SK-N-SH (cell line): ENCODE data around the gene PCIF1. TPM values are rescaled to one million over a fixed set of nuclear protein-coding genes. Genes with fewer than 3 reads are reported as not detected.

Experiments used
- CTCF ChIA-PET: fragments of 300-600, 350-600 bp; formaldehyde crosslinking; extraction: SDS; loops from one replicate; lab custom pipeline; 2021; lab: Yijun Ruan, JAX
- POLR2A ChIA-PET: fragments of 350-600 bp; sonication (Branson Sonifier 250); formaldehyde crosslinking; extraction: SDS; loops from one replicate; lab custom pipeline; 2020; ENCODE audit warnings: antibody characterized with exemption, inconsistent platforms; lab: Yijun Ruan, JAX
- DNase-seq: peaks from one replicate; pipeline ENCODE4 v3.0.0; 2012
- H2AFZ ChIP-seq: fragments of 200-600 bp; sonication (generic); 2 replicates; pipeline ENCODE4 v1.8.1; 2016; ENCODE audit warnings: antibody characterized with exemption, mild to moderate bottlenecking, low read depth
- H3F3A ChIP-seq: fragments of 200-600 bp; sonication (generic); replicated peaks from 2 replicates; pipeline ENCODE3; 2016; ENCODE audit warnings: antibody characterized with exemption, mild to moderate bottlenecking; ENCODE audit not compliant: insufficient read depth
- H3K27ac ChIP-seq, 2 experiments: fragments of 200-500 bp in 1 of 2; fragments of 200-600 bp in 1 of 2; sonication (Bioruptor generic) in 1 of 2; sonication (generic), shearing (Covaris generic) in 1 of 2; 2 replicates each; pipeline versions ENCODE4 v1.5.1 to v1.6.1; 2014 to 2016; ENCODE audit warnings: low read depth in 2 of 2, inconsistent platforms in 1 of 2, low read length in 1 of 2, mild to moderate bottlenecking in 1 of 2, mixed read lengths in 1 of 2
- H3K27me3 ChIP-seq: fragments of 200-600 bp; sonication (generic), shearing (Covaris generic); 2 replicates; pipeline ENCODE4 v1.6.1; 2016; ENCODE audit warnings: mixed run types; ENCODE audit not compliant: insufficient read depth
- H3K36me3 ChIP-seq, 2 experiments: fragments of 200-500 bp in 1 of 2; fragments of 200-600 bp in 1 of 2; sonication (Bioruptor generic) in 1 of 2; sonication (generic) in 1 of 2; replicated peaks in 1 of 2; 2 replicates each; pipeline versions ENCODE3 to v1.5.1; 2014 to 2016; ENCODE audit warnings: low read length in 1 of 2, mild to moderate bottlenecking in 1 of 2; ENCODE audit not compliant: insufficient read depth in 2 of 2, control insufficient read depth in 1 of 2
- H3K4me1 ChIP-seq, 2 experiments: fragments of 200-500 bp in 1 of 2; fragments of 200-600 bp in 1 of 2; sonication (Bioruptor generic) in 1 of 2; sonication (generic), shearing (Covaris generic) in 1 of 2; 2 replicates each; pipeline versions ENCODE4 v1.5.1 to v1.6.1; 2014 to 2016; ENCODE audit warnings: low read depth in 1 of 2, low read length in 1 of 2, mixed run types in 1 of 2; ENCODE audit not compliant: insufficient read depth in 2 of 2, control insufficient read depth in 1 of 2
- H3K4me2 ChIP-seq: fragments of 200-600 bp; sonication (generic), shearing (Covaris generic); 2 replicates; pipeline ENCODE4 v1.6.1; 2017; ENCODE audit warnings: mixed run types
- H3K4me3 ChIP-seq, 2 experiments: fragments of 200-500 bp in 1 of 2; fragments of 200-600 bp in 1 of 2; sonication (Bioruptor generic) in 1 of 2; sonication (generic), shearing (Covaris generic) in 1 of 2; 2 replicates each; pipeline versions ENCODE4 v1.5.1 to v1.8.1; 2014 to 2016; ENCODE audit warnings: low read depth in 2 of 2, inconsistent platforms in 1 of 2, low read length in 1 of 2, mild to moderate bottlenecking in 1 of 2, mixed read lengths in 1 of 2, moderate library complexity in 1 of 2
- H3K79me2 ChIP-seq: fragments of 200-600 bp; sonication (generic); 2 replicates; pipeline ENCODE4 v1.8.1; 2017; ENCODE audit warnings: mild to moderate bottlenecking; ENCODE audit not compliant: insufficient read depth
- H3K9ac ChIP-seq: fragments of 200-600 bp; sonication (generic); 2 replicates; pipeline ENCODE4 v1.6.1; 2017; ENCODE audit warnings: mixed run types
- H3K9me2 ChIP-seq: fragments of 200-600 bp; sonication (generic); 2 replicates; pipeline ENCODE4 v1.6.1; 2017; ENCODE audit warnings: mixed run types
- H3K9me3 ChIP-seq: fragments of 200-600 bp; sonication (generic); 2 replicates; pipeline ENCODE4 v1.6.1; 2017; ENCODE audit warnings: mixed run types, mild to moderate bottlenecking, moderate library complexity
- H4K20me1 ChIP-seq: fragments of 200-600 bp; sonication (generic); 2 replicates; pipeline ENCODE4 v1.6.1; 2017; ENCODE audit warnings: mild to moderate bottlenecking, mixed run types; ENCODE audit not compliant: insufficient read depth
- CHD2 ChIP-seq: fragments of 150-350 bp; IDR thresholded peaks from 2 replicates; pipeline ENCODE4 v1.6.1; 2018; ENCODE audit warnings: low read length; ENCODE audit not compliant: partially characterized antibody
- ELF1 ChIP-seq: IDR thresholded peaks from 2 replicates; pipeline ENCODE4 v1.4.0; 2012
- GABPA ChIP-seq: IDR thresholded peaks from 2 replicates; pipeline ENCODE4 v1.4.0; 2012; ENCODE audit warnings: low read depth, mild to moderate bottlenecking
- MXI1 ChIP-seq: IDR thresholded peaks from 2 replicates; pipeline ENCODE4 v1.6.1; 2012; ENCODE audit warnings: mild to moderate bottlenecking, low read depth, low read length, improper control_type of control experiment
- POLR2AphosphoS5 ChIP-seq: IDR thresholded peaks from 2 replicates; pipeline ENCODE4 v1.6.1; 2012; ENCODE audit warnings: low read depth, low read length
- RAD21 ChIP-seq: IDR thresholded peaks from 2 replicates; pipeline ENCODE4 v1.6.1; 2012; ENCODE audit warnings: mild to moderate bottlenecking, low read length
- RCOR1 ChIP-seq: fragments of 150-350 bp; IDR thresholded peaks from 2 replicates; pipeline ENCODE4 v1.6.1; 2017; ENCODE audit warnings: antibody characterized with exemption, low read length
- RXRA ChIP-seq: IDR thresholded peaks from 2 replicates; pipeline ENCODE4 v1.4.0; 2012; ENCODE audit warnings: low read depth, mild to moderate bottlenecking, borderline replicate concordance
- SMC3 ChIP-seq: IDR thresholded peaks from 2 replicates; pipeline ENCODE4 v1.6.1; 2012; ENCODE audit warnings: low read depth, low read length, improper control_type of control experiment
- TCF12 ChIP-seq: IDR thresholded peaks from 2 replicates; pipeline ENCODE4 v1.4.0; 2012
- WGBS: methylation state at CpG from one replicate; pipeline ENCODE4 v1.1.6; 2017; ENCODE audit warnings: low lambda C conversion rate; 5-methylcytosine and 5-hydroxymethylcytosine counted together
- polyA plus RNA-seq, 3 experiments: library from polyadenylated mRNA; depleted of rRNA; stranded (reverse); fragments of >200 nt; gene quantifications; 2 replicates each; pipeline ENCODE4 v1.2.3, GENCODE V29; 2012
- TF ChIP-seq, protein P1 (sequence below): IDR thresholded peaks from 2 replicates; pipeline ENCODE4 v1.4.0; 2012; ENCODE audit warnings: low read depth
- TF ChIP-seq, protein P2 (sequence below): IDR thresholded peaks from 2 replicates; pipeline ENCODE4 v1.6.1; 2012; ENCODE audit warnings: mild to moderate bottlenecking, low read depth, low read length, moderate library complexity

The PCIF1 gene
- polyA plus RNA-seq, 1 of the 3 experiments (the other 2 are of a cell fraction) = 23.1 TPM

DNA sequence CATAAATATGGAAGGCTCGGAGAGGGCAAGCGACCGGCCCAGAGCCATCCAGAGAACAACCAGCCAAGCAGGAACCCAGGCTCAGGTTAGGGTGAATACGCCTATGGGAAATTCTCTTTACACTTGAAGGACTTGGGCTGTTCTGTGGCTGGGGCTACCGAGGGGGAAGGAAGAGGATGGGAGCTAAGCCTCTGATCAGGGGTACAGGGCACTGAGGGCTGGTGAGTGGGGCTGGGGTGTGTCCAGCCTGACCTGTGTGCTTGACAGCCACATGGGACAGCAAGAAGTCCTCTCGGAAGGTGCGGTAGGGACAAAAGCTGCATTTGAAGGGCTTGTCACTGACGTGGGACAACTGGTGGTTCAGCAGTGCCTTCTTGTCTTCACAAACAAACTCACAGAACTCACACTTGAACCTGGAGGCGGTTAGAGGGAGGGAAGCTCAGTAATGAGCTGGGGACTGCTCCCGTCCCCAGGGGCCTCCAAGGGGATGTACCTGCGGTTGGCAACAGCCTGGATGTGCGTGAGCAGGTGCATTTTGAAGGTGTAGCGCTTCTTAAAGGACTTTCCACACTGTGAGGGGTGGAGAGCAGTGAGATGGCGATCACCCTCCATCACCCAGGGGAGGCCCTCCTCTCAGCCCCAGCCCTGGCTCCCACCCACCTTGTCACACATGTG, 25.6 kb downstream of the PCIF1 start:
- Histone ChIP-seq H3K27ac (no peak overlapping the region), H3K4me2 (no peak overlapping the region), H3K9me3 (no peaks in the 10 kb centered on the region), H3K9ac (no peak overlapping the region), H3K4me1 (no peaks in the 10 kb centered on the region), H3K27me3 (no peaks in the 10 kb centered on the region), H2AFZ (no peak overlapping the region), H3K36me3 (peaks cover 27 to 65% of the 10 kb centered on the region in 2 experiments), H3K4me3 (no peak overlapping the region), H4K20me1 (no peaks in the 10 kb centered on the region), H3F3A (no peaks in the 10 kb centered on the region), H3K79me2 (no peaks in the 10 kb centered on the region), H3K9me2 (no peaks in the 10 kb centered on the region)
- 98% methylated on average over 10 of the region's 14 CpGs for WGBS
- ChIA-PET CTCF (interaction anchor here (0.9 to 6.1 kb wide), 4 partner anchors 9 to 69 kb away, joined by 3 to 51 read pairs (median 22); partner anchors contain the start of genes CTSA and NEURL2), POLR2A (no interaction called here)
- DNase-seq = no peak
- TF ChIP-seq POLR2AphosphoS5 (no peak), TCF12 (no peak), CHD2 (no peak), RAD21 (no peak), GABPA (no peak), ELF1 (no peak), RXRA (no peak), SMC3 (no peak)
- TF ChIP-seq, protein P1, sequence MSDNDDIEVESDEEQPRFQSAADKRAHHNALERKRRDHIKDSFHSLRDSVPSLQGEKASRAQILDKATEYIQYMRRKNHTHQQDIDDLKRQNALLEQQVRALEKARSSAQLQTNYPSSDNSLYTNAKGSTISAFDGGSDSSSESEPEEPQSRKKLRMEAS = no peak

DNA sequence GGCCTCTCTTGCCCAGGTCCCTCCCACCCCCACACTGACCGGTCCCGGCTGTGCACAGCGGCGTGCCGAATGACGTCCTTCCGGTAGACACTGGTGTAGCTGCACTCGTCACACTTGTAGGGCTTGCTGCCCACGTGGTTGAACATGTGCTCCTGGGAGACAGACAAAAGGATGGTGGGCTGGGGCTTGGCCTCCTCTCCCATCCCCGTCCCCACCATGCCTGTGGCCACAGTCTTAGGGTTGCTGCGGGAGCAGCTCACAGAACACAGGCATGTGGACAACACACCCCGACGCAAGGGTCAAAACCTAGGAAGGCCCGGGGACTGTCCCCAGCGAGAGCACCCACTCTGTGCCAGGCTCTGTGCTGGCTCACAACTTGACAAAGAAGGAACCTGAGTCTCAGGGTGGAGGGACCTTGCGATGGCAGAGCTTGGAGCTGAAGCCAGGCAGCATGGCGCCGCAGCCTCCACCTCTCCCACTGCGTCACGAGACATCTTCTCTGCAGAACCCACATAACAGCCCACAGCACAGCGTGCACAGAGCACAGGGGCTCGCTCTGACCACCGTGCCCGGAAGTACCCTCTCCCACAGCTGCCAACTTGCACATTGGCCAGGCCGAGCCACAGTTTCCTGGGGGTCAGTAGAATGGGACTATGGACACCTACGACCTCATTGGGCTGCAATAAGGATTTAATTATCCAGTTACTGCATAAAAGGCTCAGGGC, 27.7 kb downstream of the PCIF1 start:
- Histone ChIP-seq H2AFZ (no peak overlapping the region), H3K27me3 (no peaks in the 10 kb centered on the region), H4K20me1 (no peaks in the 10 kb centered on the region), H3K79me2 (no peaks in the 10 kb centered on the region), H3K4me1 (no peaks in the 10 kb centered on the region), H3F3A (no peaks in the 10 kb centered on the region), H3K9me3 (no peaks in the 10 kb centered on the region), H3K4me2 (no peak overlapping the region), H3K9me2 (no peaks in the 10 kb centered on the region), H3K4me3 (no peak overlapping the region), H3K9ac (no peak overlapping the region), H3K36me3 (peaks cover 39 to 69% of the 10 kb centered on the region in 2 experiments), H3K27ac (no peak overlapping the region)
- POLR2A ChIA-PET = interaction anchor here (0.6 kb wide), 1 partner anchor 41 kb away, joined by 3 read pairs; no protein-coding TSS in a partner anchor
- CTCF ChIA-PET = interaction anchor here (0.9 to 6.1 kb wide), 8 partner anchors 7 to 163 kb away, joined by 3 to 51 read pairs (median 12); partner anchors contain the start of genes CTSA, NEURL2 and ZNF335
- TF ChIP-seq, protein P2, sequence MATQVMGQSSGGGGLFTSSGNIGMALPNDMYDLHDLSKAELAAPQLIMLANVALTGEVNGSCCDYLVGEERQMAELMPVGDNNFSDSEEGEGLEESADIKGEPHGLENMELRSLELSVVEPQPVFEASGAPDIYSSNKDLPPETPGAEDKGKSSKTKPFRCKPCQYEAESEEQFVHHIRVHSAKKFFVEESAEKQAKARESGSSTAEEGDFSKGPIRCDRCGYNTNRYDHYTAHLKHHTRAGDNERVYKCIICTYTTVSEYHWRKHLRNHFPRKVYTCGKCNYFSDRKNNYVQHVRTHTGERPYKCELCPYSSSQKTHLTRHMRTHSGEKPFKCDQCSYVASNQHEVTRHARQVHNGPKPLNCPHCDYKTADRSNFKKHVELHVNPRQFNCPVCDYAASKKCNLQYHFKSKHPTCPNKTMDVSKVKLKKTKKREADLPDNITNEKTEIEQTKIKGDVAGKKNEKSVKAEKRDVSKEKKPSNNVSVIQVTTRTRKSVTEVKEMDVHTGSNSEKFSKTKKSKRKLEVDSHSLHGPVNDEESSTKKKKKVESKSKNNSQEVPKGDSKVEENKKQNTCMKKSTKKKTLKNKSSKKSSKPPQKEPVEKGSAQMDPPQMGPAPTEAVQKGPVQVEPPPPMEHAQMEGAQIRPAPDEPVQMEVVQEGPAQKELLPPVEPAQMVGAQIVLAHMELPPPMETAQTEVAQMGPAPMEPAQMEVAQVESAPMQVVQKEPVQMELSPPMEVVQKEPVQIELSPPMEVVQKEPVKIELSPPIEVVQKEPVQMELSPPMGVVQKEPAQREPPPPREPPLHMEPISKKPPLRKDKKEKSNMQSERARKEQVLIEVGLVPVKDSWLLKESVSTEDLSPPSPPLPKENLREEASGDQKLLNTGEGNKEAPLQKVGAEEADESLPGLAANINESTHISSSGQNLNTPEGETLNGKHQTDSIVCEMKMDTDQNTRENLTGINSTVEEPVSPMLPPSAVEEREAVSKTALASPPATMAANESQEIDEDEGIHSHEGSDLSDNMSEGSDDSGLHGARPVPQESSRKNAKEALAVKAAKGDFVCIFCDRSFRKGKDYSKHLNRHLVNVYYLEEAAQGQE = no peak
- no peak for TF ChIP-seq ELF1
- no peak for TF ChIP-seq RAD21
- TF ChIP-seq RCOR1 = no peak
- TF ChIP-seq MXI1 = no peak
- no peak for DNase-seq
- 89% methylated on average over 9 of the region's 26 CpGs for WGBS
